ENCODE measurements around the gene EDN3.

The EDN3 gene, protein sequence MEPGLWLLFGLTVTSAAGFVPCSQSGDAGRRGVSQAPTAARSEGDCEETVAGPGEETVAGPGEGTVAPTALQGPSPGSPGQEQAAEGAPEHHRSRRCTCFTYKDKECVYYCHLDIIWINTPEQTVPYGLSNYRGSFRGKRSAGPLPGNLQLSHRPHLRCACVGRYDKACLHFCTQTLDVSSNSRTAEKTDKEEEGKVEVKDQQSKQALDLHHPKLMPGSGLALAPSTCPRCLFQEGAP

DNA sequence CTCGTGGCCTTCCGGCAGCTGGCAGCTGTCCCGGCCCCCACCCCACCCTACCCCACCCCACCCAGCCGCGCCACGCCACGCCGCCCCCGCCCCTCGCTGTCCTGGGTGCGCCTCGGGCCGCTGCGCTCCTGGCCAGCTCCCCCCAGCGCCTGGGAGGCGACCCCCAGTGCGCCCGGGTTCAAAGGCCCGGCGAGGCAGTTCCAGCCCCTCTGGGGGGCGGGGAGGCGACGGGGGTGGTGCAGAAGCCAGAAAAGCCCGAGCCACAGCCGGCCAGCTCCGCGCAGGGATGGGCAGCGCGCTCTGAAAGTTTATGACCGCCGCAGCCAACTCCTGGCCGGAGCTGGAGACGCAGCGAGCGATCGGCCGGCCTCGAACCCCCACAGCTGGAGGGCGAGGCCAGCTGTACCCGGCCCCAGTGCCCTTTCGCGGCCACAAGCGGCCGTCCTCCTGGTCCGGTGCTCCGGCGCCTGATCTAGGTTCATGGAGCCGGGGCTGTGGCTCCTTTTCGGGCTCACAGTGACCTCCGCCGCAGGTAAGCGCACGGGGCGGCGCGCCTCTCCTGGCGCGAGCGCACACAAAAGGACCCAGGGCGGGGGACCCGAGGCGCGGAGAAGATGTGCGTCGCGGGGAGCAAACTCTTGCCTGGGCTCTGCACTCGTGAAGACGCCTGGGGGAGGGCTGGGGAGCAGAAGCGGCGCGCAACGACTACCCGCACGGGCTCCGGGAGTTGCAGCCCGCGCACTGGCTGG lies at the start of gene EDN3:
Gene EDN3, plus strand, starts transcription at position 279 of the 749 bp plus-strand sequence. Its CDS starts 202 bp downstream, at position 481.
- no peak for DNase-seq (ENCODE audit: low read depth in 2 of 2, low spot score in 1 of 2)

DNA sequence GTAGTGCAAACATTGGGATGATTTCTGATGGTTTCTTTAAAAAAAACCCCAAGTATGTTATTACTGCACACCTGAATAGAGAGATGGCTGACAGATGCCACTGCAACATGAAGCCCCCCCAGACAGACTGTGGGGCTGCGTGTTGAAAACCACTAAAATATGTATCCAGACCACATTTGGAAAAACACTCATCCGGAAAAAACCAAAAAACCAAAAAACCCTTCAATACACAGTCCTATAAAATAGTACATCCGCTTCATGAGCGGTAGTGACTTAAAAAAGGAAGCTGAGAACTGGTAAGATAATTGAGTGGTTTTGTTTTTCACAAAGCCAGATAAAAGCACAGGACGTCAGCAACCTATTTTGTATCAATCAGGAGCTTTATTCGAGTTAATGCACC lies 47.1 kb upstream of the EDN3 start:
- no peak for DNase-seq (ENCODE audit: low read depth in 2 of 2, low spot score in 1 of 2)

DNA sequence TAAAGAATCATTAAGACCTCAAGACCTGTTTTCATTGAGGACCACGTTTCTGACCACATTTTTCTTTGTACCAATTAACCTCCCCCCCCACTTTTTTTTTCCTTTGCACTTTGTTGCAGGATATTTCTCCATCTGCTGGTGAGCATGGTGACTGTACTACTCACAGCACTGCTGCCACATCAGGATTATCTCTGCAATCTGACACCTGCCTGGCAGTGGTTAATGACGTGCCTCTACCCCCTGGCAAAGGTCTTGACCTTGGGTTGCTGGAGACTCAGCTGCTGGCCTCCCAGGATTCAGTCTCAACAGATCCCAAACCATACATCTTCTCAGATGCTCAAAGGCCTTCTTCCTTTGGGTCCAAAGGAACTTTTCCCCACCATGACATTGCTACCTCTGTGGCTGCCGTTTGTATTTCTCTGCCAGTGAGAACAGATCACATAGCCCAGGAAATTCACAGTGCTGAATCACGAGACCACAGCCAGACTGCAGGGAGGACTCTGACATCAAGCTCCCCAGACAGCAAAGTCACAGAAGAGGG lies 46.6 kb upstream of the EDN3 start:
- DNase-seq (ENCODE audit: low read depth in 2 of 2, low spot score in 1 of 2) = no peak

DNA sequence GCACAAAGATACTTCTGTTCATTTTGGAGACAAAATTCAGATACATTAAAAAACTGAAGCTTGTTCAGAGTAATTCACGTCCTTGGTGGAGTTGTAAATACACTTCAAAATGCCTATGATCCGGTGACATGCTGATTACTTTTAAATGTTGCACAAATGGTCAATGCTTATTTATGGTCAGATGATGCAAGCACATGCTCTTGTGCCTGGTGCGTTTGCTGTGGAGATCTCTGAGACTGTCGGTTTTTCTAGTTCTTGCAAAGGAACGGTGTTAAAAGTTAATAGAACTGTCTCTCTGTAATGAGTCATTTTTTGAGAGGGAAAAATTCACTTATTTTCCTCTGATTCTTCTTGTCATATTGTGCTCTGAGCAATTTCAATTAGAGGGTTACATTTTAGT lies 45.2 kb upstream of the EDN3 start:
- DNase-seq (ENCODE audit: low read depth in 2 of 2, low spot score in 1 of 2) = no peak

DNA sequence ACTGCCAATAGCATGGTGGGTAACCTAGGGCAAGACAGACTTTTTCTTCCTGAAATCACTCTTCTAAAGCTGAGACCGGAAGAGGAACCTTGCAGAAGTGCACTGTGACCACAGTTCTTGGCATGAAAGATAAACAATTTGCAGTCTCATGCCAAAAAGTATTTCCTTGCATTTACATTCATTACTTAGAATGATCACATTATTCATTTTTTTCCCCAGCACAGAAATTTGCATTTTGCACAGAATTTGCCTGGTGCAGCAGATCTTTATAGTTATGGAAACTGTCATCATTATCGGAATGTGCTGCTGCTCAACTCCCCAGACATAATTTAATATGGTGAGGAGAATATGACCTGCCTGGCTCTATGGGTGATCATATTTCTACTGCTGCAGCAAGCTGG lies 42.2 kb upstream of the EDN3 start:
- no peak for DNase-seq (ENCODE audit: low read depth in 2 of 2, low spot score in 1 of 2)

DNA sequence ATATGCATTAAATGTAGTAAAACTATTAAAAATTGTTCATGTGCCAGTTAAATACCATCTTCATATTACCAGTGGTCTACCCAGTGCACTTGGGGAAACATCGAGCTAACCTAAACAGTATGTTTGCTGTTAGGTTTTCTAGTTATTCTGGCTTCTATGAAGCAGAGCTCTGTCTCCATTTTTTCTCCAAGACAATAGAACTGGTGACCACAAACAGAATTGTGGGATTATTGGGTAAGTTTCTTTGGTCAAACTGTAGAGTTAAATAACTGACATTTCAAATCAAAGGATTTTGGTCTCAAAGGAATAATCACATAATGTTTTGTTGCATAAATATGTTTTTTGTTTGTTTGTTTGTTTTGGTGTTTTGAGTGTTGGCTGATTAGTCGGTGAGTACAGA lies 40.5 kb upstream of the EDN3 start:
- no peak for DNase-seq (ENCODE audit: low read depth in 2 of 2, low spot score in 1 of 2)

DNA sequence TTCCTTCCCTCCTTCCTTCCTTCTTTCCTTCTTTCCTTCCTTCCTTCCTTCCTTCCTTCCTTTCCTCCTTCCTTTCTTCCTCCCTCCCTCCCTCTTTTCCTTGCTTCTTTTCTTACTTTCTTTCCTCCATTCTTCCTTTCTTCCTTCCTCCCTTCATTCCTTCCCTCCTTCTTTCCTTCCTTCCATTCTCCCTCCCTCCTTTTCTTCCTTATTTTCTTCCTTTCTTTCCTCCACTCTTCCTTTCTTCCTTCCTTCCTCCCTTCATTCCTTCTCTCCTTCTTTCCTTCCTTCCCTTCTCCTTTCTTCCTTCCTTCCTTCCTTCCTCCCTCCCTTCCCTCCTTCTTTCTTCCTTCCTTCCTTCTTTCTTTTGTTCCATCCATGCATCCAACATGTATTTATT lies 35.1 kb upstream of the EDN3 start:
- DNase-seq (ENCODE audit: low read depth in 2 of 2, low spot score in 1 of 2) = no peak

DNA sequence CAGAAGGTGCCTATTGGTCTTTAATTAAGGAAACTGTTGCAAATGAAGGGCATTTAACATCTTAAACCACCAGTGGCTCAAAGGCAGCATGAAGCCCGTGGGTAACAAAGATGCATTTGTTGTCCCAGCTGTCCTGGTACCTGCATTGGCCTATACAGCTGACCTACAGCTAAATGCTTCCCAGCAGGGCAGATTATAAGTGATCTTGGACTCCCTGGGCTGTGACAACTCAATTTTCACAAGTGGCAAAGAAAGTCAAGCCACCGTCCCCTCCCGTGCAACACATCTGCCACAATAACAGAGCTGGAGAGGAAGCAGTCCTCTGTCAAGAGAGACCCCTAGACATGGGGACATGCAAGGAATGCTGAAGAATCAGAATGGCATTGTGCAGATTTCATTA lies 31.5 kb upstream of the EDN3 start:
- DNase-seq (ENCODE audit: low read depth in 2 of 2, low spot score in 1 of 2) = no peak

DNA sequence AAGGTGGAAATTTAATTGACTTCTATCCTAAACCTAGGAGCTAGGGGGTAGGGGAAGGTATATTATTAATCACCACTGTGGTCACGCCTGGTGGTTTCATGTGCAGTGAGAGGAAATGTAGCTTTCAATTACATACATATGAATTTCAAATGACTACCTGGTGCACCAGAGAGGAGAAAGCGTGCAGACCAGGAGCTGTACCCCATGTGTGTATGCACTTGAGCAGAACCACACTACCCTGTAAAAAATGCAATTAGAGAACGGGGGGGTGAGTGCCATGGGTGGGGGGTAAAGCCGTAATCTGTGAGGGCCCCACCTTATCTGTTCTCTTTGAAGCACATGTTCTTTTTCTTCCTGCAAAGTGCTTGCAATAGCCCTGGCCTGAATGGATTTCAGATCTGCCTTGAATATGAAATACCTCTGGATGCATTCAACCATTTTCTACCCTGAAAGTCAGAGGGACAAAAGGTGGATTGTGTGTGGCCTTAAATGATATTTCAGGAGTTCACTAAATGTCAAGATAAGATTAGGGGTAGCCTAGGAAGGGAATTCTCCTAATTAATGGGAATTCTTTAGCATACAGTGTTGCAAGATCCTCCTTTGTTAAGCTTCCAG lies 30.9 kb upstream of the EDN3 start:
- DNase-seq (ENCODE audit: low read depth in 2 of 2, low spot score in 1 of 2) = no peak

DNA sequence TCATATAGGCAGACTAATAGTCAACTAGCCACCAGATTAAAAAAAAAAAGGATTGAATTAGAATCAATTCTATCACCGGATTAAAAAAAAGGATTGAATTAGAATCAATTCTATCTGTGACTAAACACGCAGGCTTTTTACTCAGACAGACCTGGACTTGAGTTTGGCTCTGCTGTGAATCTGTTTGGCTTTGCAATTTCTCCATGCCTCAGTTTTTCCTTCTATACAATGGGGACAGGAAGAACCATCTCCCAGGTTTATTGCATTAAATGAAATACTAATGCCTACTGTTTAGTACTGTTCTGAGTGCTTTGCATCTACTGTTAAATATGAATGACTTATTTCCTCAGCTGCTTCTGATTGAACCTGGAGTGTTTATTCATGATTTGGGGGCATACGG lies 30.0 kb upstream of the EDN3 start:
- DNase-seq (ENCODE audit: low read depth in 2 of 2, low spot score in 1 of 2) = no peak

DNA sequence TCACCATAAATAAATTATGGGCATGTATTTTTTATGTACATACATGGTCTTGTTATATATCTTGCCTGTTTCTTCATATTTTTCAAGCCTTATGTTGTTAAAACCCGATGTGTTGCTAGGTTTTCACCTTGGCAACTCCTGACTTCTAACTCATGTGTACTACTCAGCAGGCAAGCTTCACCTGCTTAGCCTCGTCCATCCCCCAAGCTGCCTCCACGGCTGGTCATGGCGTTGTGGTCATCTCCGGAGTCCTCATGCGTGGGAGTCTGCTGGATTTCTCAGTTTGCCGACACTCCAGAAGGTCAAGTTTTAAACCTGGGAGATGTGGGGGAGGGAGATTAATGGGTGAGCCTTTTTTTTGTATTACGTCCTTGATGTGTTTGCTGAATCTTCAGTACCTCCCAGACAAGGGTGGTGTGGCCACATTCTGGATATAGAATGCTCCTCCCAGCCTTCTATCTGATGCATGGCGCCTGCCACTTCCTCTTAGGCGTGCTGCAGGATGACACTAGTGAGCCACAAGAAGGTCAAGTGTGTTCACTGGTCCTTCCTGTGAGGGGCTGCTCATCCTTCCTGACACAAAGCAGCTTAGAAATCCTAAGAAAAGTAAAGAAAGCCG lies 26.6 kb upstream of the EDN3 start:
- no peak for DNase-seq (ENCODE audit: low read depth in 2 of 2, low spot score in 1 of 2)

DNA sequence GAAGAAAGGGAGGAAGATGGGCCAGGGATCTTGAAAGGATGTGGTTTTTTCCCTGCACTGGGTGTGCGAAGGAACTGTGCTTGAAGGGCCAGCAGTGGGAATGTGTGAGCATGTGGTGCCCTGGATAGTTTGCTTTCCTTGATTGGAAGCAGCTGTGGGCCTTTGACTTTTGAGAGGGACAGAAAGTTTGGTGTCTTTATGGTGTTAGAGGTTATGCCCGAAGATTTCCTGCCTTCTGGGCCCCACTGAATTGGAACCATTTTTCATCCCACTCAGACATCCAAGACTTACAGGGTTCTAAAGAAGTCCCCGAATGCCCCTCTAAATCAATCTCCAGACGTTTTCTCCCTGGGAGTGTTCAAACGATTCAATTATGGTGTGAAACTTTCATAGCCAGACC lies 23.5 kb upstream of the EDN3 start:
- no peak for DNase-seq (ENCODE audit: low read depth in 2 of 2, low spot score in 1 of 2)

DNA sequence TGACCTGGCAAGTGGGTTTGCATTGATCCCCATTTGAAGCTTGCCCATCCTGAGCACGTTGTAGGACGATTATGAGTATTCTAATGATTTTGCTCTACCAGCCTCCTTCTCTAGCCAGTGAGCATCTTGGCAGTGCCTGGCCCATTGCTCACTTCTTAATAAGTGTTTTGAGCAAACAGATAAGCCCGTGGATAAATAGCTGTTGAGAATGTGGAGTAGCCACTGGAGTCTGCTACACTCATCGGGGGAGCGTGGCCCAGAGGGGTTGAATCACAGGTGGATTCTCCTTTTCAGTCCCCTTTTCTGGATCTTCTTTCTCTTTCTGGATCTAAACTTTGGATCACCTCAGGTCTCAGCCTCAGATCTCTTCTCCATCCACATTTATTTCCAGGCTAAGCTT lies 15.9 kb upstream of the EDN3 start:
- no peak for DNase-seq (ENCODE audit: low read depth in 2 of 2, low spot score in 1 of 2)

DNA sequence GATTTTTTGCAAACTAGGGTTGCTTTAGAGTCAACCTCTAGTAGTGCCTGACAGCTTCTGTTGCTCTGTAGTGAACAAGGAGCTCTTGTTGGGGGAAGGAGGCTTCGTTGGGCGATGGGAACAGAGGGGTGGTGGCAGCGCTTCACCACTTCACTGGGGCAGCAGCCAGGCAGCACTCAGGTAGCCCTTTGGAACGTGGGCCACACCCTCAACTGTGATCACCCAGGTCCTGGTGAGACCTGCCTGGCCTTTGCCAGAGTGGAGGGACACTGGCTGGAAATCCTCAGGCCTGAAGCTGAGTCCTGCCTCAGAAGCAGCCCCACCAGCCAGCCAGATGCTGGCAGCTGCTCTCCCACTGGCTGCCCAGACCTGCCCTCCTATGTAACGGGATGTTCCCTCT lies 10.4 kb upstream of the EDN3 start:
- DNase-seq (ENCODE audit: low read depth in 2 of 2, low spot score in 1 of 2) = no peak

DNA sequence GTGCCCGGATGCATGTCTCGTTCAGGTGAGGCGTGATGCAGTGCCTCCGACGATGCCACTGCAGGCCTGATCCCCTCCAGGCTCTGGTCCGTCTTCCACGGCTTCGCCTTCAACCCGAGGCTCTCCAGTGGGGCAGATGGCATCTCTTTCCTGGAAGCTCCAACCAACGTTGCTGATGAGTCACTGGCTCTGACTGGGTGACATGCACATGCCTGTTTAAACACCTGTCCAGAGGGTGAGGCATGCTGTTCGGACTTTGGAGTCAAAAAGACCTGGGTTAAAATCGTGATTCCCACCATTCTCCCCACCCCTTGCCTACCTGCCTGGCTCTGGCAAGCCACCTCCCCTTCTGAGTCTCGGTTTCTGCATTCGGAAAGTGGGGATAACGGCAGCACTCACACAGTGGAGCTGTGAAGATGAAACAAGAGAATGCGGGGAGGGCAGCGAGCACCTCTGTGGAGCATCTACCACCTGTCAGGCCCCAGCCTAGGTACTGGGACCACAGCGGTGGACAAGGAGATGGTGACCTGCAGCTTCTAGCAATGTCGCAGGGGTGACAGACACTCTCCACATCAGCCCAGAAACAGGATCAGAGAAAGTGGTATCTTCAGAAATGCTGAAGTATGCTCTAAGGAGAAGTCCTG lies 8.5 kb upstream of the EDN3 start:
- DNase-seq (ENCODE audit: low read depth in 2 of 2, low spot score in 1 of 2) = no peak

DNA sequence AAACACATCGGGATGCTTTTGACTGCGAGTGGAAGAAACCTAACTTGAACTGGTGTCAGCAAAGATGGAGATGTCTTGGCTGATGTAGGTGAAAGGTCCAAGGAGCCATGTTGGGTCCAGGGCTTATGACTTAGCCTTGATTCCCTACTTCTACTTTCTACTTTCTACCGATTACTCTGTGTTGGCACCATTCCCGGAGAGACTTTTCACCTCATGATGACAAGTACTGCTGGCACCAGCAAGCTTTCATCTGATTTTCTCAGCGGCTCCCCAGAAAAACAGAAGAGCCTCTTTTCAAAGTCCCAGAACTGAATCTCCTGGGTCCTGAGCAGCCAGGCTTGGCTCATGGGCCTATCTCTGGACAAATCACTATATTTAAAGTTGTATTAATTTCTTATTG lies 4.9 kb upstream of the EDN3 start:
- DNase-seq (ENCODE audit: low read depth in 2 of 2, low spot score in 1 of 2) = no peak

DNA sequence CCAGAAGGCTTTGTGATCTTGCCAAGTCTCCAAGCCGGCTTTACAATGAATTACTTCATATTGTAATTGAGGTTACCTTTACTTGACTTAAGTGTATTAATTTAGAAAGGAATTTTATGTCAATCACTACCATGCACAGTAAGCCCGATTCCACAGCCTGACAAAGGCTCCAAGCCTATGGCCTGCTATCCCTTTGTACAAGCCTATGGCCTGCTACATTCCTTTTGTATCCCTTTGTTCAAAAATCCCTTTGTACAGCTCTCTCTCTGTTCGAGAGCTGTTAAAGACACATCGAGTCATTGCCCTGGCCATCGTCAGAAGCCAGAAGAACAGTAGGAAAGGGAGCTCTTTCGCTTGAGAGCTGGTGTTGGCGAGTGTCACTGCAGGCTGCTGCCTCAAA lies 2.7 kb upstream of the EDN3 start:
- DNase-seq (ENCODE audit: low read depth in 2 of 2, low spot score in 1 of 2) = no peak

DNA sequence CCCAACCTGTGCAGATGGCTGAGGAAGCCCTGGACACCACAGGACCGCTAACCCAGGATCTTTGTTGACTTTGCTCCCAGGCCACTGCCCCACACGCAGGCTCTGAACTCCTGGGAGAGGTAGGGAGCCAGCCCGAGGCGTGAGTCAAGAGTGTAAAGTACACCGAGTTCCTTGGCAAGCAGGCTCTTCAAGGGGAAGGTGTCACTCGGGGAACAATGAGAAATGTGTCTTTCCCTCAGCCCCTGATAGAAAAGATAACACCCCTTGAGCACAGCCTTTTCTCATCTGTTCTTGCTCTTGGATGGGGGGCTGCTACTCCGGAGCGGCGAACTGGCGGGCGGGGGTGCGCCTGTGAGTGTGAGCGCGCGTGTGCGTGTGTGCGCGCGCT lies 472 bp upstream of the EDN3 start:
- DNase-seq (ENCODE audit: low read depth in 2 of 2, low spot score in 1 of 2) = no peak

DNA sequence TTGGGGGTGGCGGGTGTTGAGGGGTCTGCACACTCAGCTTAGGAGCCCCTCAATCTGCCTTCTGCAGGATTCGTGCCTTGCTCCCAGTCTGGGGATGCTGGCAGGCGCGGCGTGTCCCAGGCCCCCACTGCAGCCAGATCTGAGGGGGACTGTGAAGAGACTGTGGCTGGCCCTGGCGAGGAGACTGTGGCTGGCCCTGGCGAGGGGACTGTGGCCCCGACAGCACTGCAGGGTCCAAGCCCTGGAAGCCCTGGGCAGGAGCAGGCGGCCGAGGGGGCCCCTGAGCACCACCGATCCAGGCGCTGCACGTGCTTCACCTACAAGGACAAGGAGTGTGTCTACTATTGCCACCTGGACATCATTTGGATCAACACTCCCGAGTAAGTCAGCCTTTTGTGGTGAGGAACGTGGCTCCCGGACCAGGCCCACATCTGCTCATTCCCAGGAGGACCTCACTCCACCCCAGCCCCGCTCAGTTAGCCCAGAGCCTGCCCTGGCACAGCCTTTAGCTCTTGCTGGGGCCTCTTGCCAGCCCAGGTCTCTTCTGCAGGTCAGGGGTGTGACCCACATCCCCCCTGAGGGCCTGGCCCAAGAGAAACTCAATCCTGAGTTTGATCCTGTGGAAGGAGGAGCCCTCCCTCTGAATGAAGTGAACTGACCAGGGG lies 1.1 kb downstream of the EDN3 start:
- DNase-seq (ENCODE audit: low read depth in 2 of 2, low spot score in 1 of 2) = no peak

DNA sequence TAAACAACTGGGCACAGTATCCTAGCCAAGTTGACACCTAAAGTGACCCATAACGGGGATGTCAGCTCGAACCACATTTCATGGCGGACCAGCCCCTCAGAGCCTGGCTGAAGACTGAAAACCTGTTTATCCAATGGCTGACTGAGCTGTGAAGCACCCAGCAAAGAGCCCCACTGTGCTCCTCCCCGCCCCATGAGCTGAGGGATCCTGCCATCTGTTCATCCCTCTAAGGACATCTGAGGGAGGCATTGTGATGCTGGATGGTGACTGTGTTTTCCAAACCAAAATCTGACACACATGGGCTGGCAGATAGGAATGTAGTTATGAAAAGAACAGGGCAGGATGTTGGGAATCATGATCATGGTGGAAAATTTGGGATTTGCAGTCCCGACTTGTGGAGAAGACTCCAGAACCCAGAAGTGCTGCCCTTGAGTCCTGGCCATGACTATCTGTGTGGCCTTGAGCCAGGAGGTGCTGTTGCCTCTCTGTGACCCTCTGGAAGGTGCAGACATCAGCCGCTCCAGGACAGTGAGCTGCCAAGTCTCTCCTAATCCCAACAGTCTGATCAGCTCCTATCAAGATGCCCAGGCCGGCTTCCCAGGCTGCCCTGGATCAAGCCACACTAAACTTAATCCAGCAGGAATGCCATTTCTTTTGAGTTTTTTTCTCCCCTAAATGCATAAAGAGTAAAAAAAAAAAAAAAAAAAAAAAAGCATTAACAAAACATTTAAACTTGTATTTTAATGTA lies 5.7 kb downstream of the EDN3 start:
- no peak for DNase-seq (ENCODE audit: low read depth in 2 of 2, low spot score in 1 of 2)

Data from stimulated activated CD8-positive, alpha-beta memory T cell treated with anti-CD3 and anti-CD28 coated beads, Interleukin-4, amount 100 ng/mL, for 1 hour (primary cell).